ENCODE measurements around the gene NEMP2.

GRCh38 chr2:190486037-190486623, 48.4 kb downstream of the NEMP2 start:
- TF ChIP-seq, protein P1, sequence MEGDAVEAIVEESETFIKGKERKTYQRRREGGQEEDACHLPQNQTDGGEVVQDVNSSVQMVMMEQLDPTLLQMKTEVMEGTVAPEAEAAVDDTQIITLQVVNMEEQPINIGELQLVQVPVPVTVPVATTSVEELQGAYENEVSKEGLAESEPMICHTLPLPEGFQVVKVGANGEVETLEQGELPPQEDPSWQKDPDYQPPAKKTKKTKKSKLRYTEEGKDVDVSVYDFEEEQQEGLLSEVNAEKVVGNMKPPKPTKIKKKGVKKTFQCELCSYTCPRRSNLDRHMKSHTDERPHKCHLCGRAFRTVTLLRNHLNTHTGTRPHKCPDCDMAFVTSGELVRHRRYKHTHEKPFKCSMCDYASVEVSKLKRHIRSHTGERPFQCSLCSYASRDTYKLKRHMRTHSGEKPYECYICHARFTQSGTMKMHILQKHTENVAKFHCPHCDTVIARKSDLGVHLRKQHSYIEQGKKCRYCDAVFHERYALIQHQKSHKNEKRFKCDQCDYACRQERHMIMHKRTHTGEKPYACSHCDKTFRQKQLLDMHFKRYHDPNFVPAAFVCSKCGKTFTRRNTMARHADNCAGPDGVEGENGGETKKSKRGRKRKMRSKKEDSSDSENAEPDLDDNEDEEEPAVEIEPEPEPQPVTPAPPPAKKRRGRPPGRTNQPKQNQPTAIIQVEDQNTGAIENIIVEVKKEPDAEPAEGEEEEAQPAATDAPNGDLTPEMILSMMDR (conservative IDR thresholded peaks at IDR 0.05) = no peak
- TF ChIP-seq ZFX (IDR thresholded peaks at IDR 0.05) = no peak
